GM21367 (cell line): ENCODE measurements around the gene SGTA.

Experiments
- ATAC-seq: cut with Tn5 transposase; IDR thresholded peaks from one replicate; pipeline ENCODE4 v1.9.1; 2021; ENCODE audit not compliant: unreplicated experiment

The SGTA gene

GRCh38 chr19:2810141-2811091 is 27.3 kb upstream of the SGTA start:
- ATAC-seq: no peak

GRCh38 chr19:2809387-2810140 is 26.5 kb upstream of the SGTA start:
- ATAC-seq: no peak

GRCh38 chr19:2808129-2808941 is 25.3 kb upstream of the SGTA start:
- no peak for ATAC-seq

GRCh38 chr19:2807379-2808128 is 24.5 kb upstream of the SGTA start:
- no peak for ATAC-seq

- ATAC-seq: no peak
These were observed 23.8 kb upstream of the SGTA start for GRCh38 chr19:2806736-2807378.

GRCh38 chr19:2805991-2806649 is 23.0 kb upstream of the SGTA start:
- no peak for ATAC-seq

GRCh38 chr19:2805261-2805900 is 22.3 kb upstream of the SGTA start:
- no peak for ATAC-seq

- no peak for ATAC-seq
These were observed 21.3 kb upstream of the SGTA start for GRCh38 chr19:2804156-2805004.

- ATAC-seq: no peak
These were observed 20.5 kb upstream of the SGTA start for GRCh38 chr19:2803486-2804155.

- ATAC-seq: no peak
These were observed 19.8 kb upstream of the SGTA start for GRCh38 chr19:2802826-2803225.

- ATAC-seq: no peak
These were observed 17.4 kb upstream of the SGTA start for GRCh38 chr19:2800506-2800905.

GRCh38 chr19:2799273-2800020 is 16.4 kb upstream of the SGTA start:
- ATAC-seq: no peak

- no peak for ATAC-seq
These were observed 15.7 kb upstream of the SGTA start for GRCh38 chr19:2798733-2799132.

GRCh38 chr19:2798158-2798685 is 15.1 kb upstream of the SGTA start:
- no peak for ATAC-seq

- no peak for ATAC-seq
These were observed 14.2 kb upstream of the SGTA start for GRCh38 chr19:2797280-2797679.

GRCh38 chr19:2796659-2797266 is 13.7 kb upstream of the SGTA start:
- ATAC-seq: no peak
